Natural killer cell (primary cell): ENCODE measurements around the gene CLIC5. TPM values are rescaled to one million over a fixed set of nuclear protein-coding genes. Genes with fewer than 3 reads are reported as not detected.

Experiments used
- ATAC-seq, 3 donors: fragments of 150-1000 bp in 2 of 3; fragments of 200-7000 bp in 1 of 3; cut with Tn5 transposase; 1 replicate in 1 of 3; 2 replicates in 2 of 3; pipeline ENCODE4 v1.10.0; 2021; ENCODE audit warnings: mild to moderate bottlenecking in 2 of 3, moderate library complexity in 2 of 3
- DNase-seq, 2 donors: peaks; one replicate each; pipeline versions ENCODE4 v3.0.0 to v3.0.0-alpha.2; 2013 to 2021; ENCODE audit warnings: mixed read lengths in 1 of 2
- H3K27ac ChIP-seq: one replicate; pipeline ENCODE4 v1.5.1; 2013; ENCODE audit warnings: mild to moderate bottlenecking, low read length
- H3K27me3 ChIP-seq: one replicate; pipeline ENCODE4 v1.6.1; 2013; ENCODE audit warnings: low read length; ENCODE audit not compliant: control insufficient read depth, insufficient read depth
- H3K36me3 ChIP-seq: one replicate; pipeline ENCODE4 v1.6.1; 2013; ENCODE audit warnings: low read length; ENCODE audit not compliant: control insufficient read depth, insufficient read depth
- H3K4me1 ChIP-seq: one replicate; pipeline ENCODE4 v1.6.1; 2013; ENCODE audit warnings: low read length; ENCODE audit not compliant: control insufficient read depth, insufficient read depth
- H3K4me3 ChIP-seq: one replicate; pipeline ENCODE4 v1.5.1; 2013; ENCODE audit warnings: low read length
- H3K9me3 ChIP-seq: one replicate; pipeline ENCODE4 v1.6.1; 2013; ENCODE audit warnings: low read length; ENCODE audit not compliant: control insufficient read depth, insufficient read depth
- H3K27ac Mint-ChIP-seq, 2 donors: one replicate each; pipeline ENCODE4 v1.8.0; 2022; ENCODE audit warnings: mild to moderate bottlenecking in 2 of 2, mixed read lengths in 2 of 2, moderate library complexity in 1 of 2
- H3K27me3 Mint-ChIP-seq, 2 donors: one replicate each; pipeline ENCODE4 v1.8.0; 2022; ENCODE audit warnings: low read depth in 2 of 2, mixed read lengths in 2 of 2
- H3K36me3 Mint-ChIP-seq: one replicate; pipeline ENCODE4 v1.8.0; 2022; ENCODE audit warnings: mixed read lengths
- H3K4me1 Mint-ChIP-seq, 2 donors: one replicate each; pipeline ENCODE4 v1.8.0; 2022; ENCODE audit warnings: mixed read lengths in 2 of 2
- H3K4me3 Mint-ChIP-seq: one replicate; pipeline ENCODE4 v1.8.0; 2022; ENCODE audit warnings: mild to moderate bottlenecking, moderate library complexity, mixed read lengths
- H3K9me3 Mint-ChIP-seq, 2 donors: one replicate each; pipeline ENCODE4 v1.8.0; 2022; ENCODE audit warnings: mixed read lengths in 2 of 2
- CTCF ChIP-seq: fragments of 200-600 bp; IDR thresholded peaks from one replicate; pipeline ENCODE4 v1.8.0; 2022; ENCODE audit warnings: antibody characterized with exemption
- WGBS: methylation state at CpG from one replicate; pipeline ENCODE4 v1.1.7; 2013; ENCODE audit warnings: missing lambda C conversion rate; ENCODE audit not compliant: insufficient coverage; 5-methylcytosine and 5-hydroxymethylcytosine counted together
- intact Hi-C: fragments of 100-400 bp; cut with micrococcal nuclease; formaldehyde crosslinking; loops from one replicate; pipeline ENCODE4 v1.14.2; 2022
- total RNA-seq, 4 donors: library from RNA; stranded (reverse); fragments of 120-200 nt in 1 of 4; gene quantifications; one replicate each; pipeline versions ENCODE4 v1.2.3 to v1.2.4, GENCODE V29; 2013 to 2022

CLIC5 gene
- total RNA-seq, 3 donors from 2014 or later (not counting 1 experiment from before 2014, with no cell fraction given), result 0.52 to 1.7 (median 1.4) TPM

- TF ChIP-seq CTCF, result no peak
- DNase-seq (no peak), ATAC-seq (no peak)
- intact Hi-C loops, result no loop called here
- Histone ChIP-seq H3K4me3 (no peak overlapping the region), H3K4me1 (no peaks in the 10 kb centered on the region), H3K27me3 (no peaks in the 10 kb centered on the region), H3K36me3 (no peaks in the 10 kb centered on the region), H3K27ac (no peak overlapping the region), H3K9me3 (no peaks in the 10 kb centered on the region)
- no peak overlapping the region for H3K4me3 Mint-ChIP-seq
- H3K4me1 Mint-ChIP-seq, result no peaks in the 10 kb centered on the region
- H3K27ac Mint-ChIP-seq, result no peak overlapping the region
- H3K27me3 Mint-ChIP-seq, result peaks cover 5 to 16% of the 10 kb centered on the region in 2 donors
- no peaks in the 10 kb centered on the region for H3K36me3 Mint-ChIP-seq
- WGBS, result 96% methylated on average over 9 of the region's 11 CpGs
- no peaks in the 10 kb centered on the region for H3K9me3 Mint-ChIP-seq
Observed at GRCh38 chr6:45951321-45952167, 64.1 kb downstream of the CLIC5 start.

GRCh38 chr6:45949256-45949655 lies 66.4 kb downstream of the CLIC5 start:
- H3K27me3 ChIP-seq, result no peaks in the 10 kb centered on the region
- Mint-ChIP-seq H3K4me1 (no peaks in the 10 kb centered on the region), H3K4me3 (no peak overlapping the region), H3K36me3 (no peaks in the 10 kb centered on the region), H3K9me3 (no peaks in the 10 kb centered on the region), H3K27ac (no peak overlapping the region), H3K27me3 (peaks cover 5 to 16% of the 10 kb centered on the region in 2 donors)
- no peaks in the 10 kb centered on the region for H3K4me1 ChIP-seq
- ATAC-seq (no peak), DNase-seq (no peak)
- intact Hi-C loops, result no loop called here
- H3K4me3 ChIP-seq, result no peak overlapping the region
- no peak for TF ChIP-seq CTCF
- no peak overlapping the region for H3K27ac ChIP-seq
- no peaks in the 10 kb centered on the region for H3K9me3 ChIP-seq
- H3K36me3 ChIP-seq, result no peaks in the 10 kb centered on the region
- 94% methylated on average over 7 of the region's 7 CpGs for WGBS

- H3K9me3 Mint-ChIP-seq, result no peaks in the 10 kb centered on the region
- DNase-seq, result no peak
- no peak for ATAC-seq
- H3K27me3 Mint-ChIP-seq, result peaks cover 5 to 9% of the 10 kb centered on the region in 2 donors
- H3K4me3 Mint-ChIP-seq, result no peak overlapping the region
- no peaks in the 10 kb centered on the region for H3K4me1 Mint-ChIP-seq
- Histone ChIP-seq H3K4me1 (no peaks in the 10 kb centered on the region), H3K27me3 (no peaks in the 10 kb centered on the region), H3K4me3 (no peak overlapping the region), H3K27ac (no peak overlapping the region), H3K9me3 (no peaks in the 10 kb centered on the region), H3K36me3 (no peaks in the 10 kb centered on the region)
- H3K27ac Mint-ChIP-seq, result no peak overlapping the region
- intact Hi-C loops, result no loop called here
- no peak for TF ChIP-seq CTCF
- no peaks in the 10 kb centered on the region for H3K36me3 Mint-ChIP-seq
Observed at GRCh38 chr6:45947807-45948206, 67.9 kb downstream of the CLIC5 start.

- Histone ChIP-seq H3K4me1 (no peaks in the 10 kb centered on the region), H3K27me3 (no peaks in the 10 kb centered on the region), H3K36me3 (no peaks in the 10 kb centered on the region), H3K9me3 (no peaks in the 10 kb centered on the region), H3K4me3 (no peak overlapping the region), H3K27ac (no peak overlapping the region)
- ATAC-seq (no peak), DNase-seq (no peak)
- no peaks in the 10 kb centered on the region for H3K36me3 Mint-ChIP-seq
- no peak overlapping the region for H3K4me3 Mint-ChIP-seq
- H3K4me1 Mint-ChIP-seq, result no peaks in the 10 kb centered on the region
- TF ChIP-seq CTCF, result no peak
- intact Hi-C loops, result no loop called here
- WGBS, result 97% methylated on average over 5 of the region's 6 CpGs
- H3K27me3 Mint-ChIP-seq, result peaks cover 5 to 9% of the 10 kb centered on the region in 2 donors
- no peaks in the 10 kb centered on the region for H3K9me3 Mint-ChIP-seq
- no peak overlapping the region for H3K27ac Mint-ChIP-seq
Observed at GRCh38 chr6:45946887-45947286, 68.8 kb downstream of the CLIC5 start.
